Right lobe of liver (tissue), 6 donors: ENCODE results near the gene CDC42BPA. TPM values are rescaled to one million over a fixed set of nuclear protein-coding genes. Genes with fewer than 3 reads are reported as not detected.

Experiments used
- ATAC-seq, 4 donors: fragments of 200-7000 bp; cut with Tn5 transposase; one replicate each; pipeline ENCODE4 v1.9.1; 2020; ENCODE audit warnings: mild to moderate bottlenecking in 4 of 4, moderate library complexity in 4 of 4
- DNase-seq, 3 donors: peaks; one replicate each; pipeline ENCODE4 v3.0.0-alpha.2; 2020
- H3K27ac ChIP-seq, 3 donors: fragments of 200-600 bp; one replicate each; pipeline ENCODE4 v1.8.0; 2022
- H3K27me3 ChIP-seq, 2 donors: fragments of 200-600 bp; one replicate each; pipeline ENCODE4 v1.8.0; 2022
- H3K36me3 ChIP-seq, 4 donors: fragments of 200-600 bp; sonication (generic) in 1 of 4; one replicate each; pipeline versions ENCODE4 v1.5.1 to v1.8.0; 2017 to 2022; ENCODE audit warnings: control low read depth in 1 of 4
- H3K4me1 ChIP-seq, 4 donors: fragments of 200-600 bp; sonication (generic) in 1 of 4; one replicate each; pipeline versions ENCODE4 v1.5.1 to v1.8.0; 2017 to 2022; ENCODE audit warnings: control low read depth in 1 of 4
- H3K4me3 ChIP-seq, 3 donors: fragments of 200-600 bp; one replicate each; pipeline ENCODE4 v1.8.0; 2022
- H3K9me3 ChIP-seq, 4 donors: fragments of 200-600 bp; sonication (generic) in 1 of 4; one replicate each; pipeline versions ENCODE4 v1.5.1 to v1.8.0; 2017 to 2022; ENCODE audit warnings: control low read depth in 1 of 4
- POLR2A ChIP-seq: fragments of 450-650 bp; IDR thresholded peaks from one replicate; pipeline ENCODE4 v1.6.1; 2017; ENCODE audit warnings: antibody characterized with exemption, mild to moderate bottlenecking
- WGBS: methylation state at CpG from one replicate; pipeline ENCODE4 v1.1.6; 2018; ENCODE audit warnings: low coverage, low lambda C conversion rate; ENCODE audit not compliant: insufficient coverage; ENCODE audit errors: missing lambda C conversion rate; 5-methylcytosine and 5-hydroxymethylcytosine counted together
- intact Hi-C, 2 donors: fragments of 100-400 bp; cut with DNase I; formaldehyde crosslinking; loops; one replicate each; pipeline versions ENCODE4 v1.11.2 to v1.14.1; 2022
- total RNA-seq, 6 experiments: library from RNA; depleted of rRNA in 2 of 6; stranded (reverse); fragments of >200 nt in 2 of 6; fragmentation: NEBNext Ultra II Directional in 3 of 6; extraction: Animal tissue kit (Norgen Biotek cat#: 25700) in 3 of 6; gene quantifications; one replicate each; pipeline versions ENCODE4 v1.1.0 to v1.2.4, GENCODE V29; 2016 to 2023
- TF ChIP-seq, protein P1 (sequence below), 4 donors: fragments of 200-600 bp in 3 of 4; fragments of 450-650 bp in 1 of 4; IDR thresholded peaks; one replicate each; pipeline versions ENCODE4 v1.5.1 to v1.8.0; 2016 to 2022; ENCODE audit warnings: antibody characterized with exemption in 4 of 4, mild to moderate bottlenecking in 2 of 4
- donor health status: DM: no; HTN: yes; CAD: no.
- donor health status: DM: no; HTN: no; CAD: no.
- donor health status: DM: no; HTN: no; CAD: no.
- donor health status: DM: no; HTN: yes; CAD: no.
- donor health status: DM: no; HTN: yes; CAD: no.

Gene CDC42BPA
- total RNA-seq, 6 experiments from 2014 or later, result 11.4 to 35.0 (median 22.2) TPM

DNA sequence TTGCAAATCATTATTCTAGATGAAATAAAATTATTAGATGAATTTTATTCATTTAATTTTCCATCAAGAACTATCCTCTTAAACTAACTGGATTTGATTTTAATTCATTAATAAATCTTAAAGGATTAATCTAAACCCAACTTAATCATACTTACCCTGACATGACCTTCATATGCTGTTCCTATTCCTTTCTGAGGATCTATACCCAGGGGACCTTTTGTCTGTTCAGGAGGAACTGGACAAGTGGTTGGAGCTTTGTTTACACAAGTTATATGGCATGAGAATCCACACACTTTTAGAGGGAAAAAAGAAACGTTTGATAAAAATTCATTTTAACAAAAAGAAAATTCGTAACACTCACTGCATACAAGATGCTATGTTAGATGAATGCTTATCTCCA, 283.0 kb downstream of the CDC42BPA start:
- intact Hi-C loops, result no loop called here
- H3K4me1 ChIP-seq, result no peaks in the 10 kb centered on the region
- H3K27ac ChIP-seq, result no peak overlapping the region
- H3K4me3 ChIP-seq, result no peak overlapping the region
- no peaks in the 10 kb centered on the region for H3K9me3 ChIP-seq
- TF ChIP-seq, protein P1, sequence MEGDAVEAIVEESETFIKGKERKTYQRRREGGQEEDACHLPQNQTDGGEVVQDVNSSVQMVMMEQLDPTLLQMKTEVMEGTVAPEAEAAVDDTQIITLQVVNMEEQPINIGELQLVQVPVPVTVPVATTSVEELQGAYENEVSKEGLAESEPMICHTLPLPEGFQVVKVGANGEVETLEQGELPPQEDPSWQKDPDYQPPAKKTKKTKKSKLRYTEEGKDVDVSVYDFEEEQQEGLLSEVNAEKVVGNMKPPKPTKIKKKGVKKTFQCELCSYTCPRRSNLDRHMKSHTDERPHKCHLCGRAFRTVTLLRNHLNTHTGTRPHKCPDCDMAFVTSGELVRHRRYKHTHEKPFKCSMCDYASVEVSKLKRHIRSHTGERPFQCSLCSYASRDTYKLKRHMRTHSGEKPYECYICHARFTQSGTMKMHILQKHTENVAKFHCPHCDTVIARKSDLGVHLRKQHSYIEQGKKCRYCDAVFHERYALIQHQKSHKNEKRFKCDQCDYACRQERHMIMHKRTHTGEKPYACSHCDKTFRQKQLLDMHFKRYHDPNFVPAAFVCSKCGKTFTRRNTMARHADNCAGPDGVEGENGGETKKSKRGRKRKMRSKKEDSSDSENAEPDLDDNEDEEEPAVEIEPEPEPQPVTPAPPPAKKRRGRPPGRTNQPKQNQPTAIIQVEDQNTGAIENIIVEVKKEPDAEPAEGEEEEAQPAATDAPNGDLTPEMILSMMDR (IDR thresholded peaks at IDR 0.05), result no peak
- TF ChIP-seq POLR2A, result no peak
- ATAC-seq, result no peak
- DNase-seq, result no peak
- H3K27me3 ChIP-seq, result no peaks in the 10 kb centered on the region
- WGBS, result 57% methylated on average over 2 of the region's 2 CpGs
- H3K36me3 ChIP-seq, result peaks cover 0 to 6% (median 4%) of the 10 kb centered on the region in 4 donors

DNA sequence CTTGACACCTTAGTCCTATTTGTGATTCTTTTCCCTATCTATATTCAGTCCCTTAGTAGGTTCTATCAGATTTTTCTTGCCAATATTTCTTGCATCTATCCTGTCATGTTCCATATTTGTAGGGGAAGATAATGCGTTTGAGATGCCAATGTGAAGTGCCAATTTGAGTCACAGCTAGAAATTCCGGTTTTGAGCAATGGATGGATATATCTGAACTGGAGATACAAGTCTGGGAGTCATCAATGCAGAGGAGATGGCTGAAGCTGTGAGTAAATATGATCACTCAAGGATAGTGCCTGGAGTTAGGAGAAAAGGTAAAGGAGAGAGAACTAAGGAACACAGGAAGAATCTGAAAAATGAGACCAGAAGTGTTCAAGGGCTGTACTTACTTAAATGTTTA, 284.4 kb downstream of the CDC42BPA start:
- H3K27me3 ChIP-seq, result no peaks in the 10 kb centered on the region
- no peaks in the 10 kb centered on the region for H3K9me3 ChIP-seq
- ATAC-seq (no peak), DNase-seq (no peak)
- no peaks in the 10 kb centered on the region for H3K4me1 ChIP-seq
- 58% methylated on average over 2 of the region's 2 CpGs for WGBS
- no peak overlapping the region for H3K27ac ChIP-seq
- intact Hi-C loops, result no loop called here
- no peak for TF ChIP-seq POLR2A
- TF ChIP-seq, protein P1 (IDR thresholded peaks at IDR 0.05), result no peak
- peaks cover 0 to 14% (median 4%) of the 10 kb centered on the region in 4 donors for H3K36me3 ChIP-seq
- H3K4me3 ChIP-seq, result no peak overlapping the region

- Histone ChIP-seq H3K4me3 (no peak overlapping the region), H3K36me3 (peaks cover 0 to 20% (median 7%) of the 10 kb centered on the region in 4 donors), H3K27me3 (no peaks in the 10 kb centered on the region), H3K4me1 (no peaks in the 10 kb centered on the region), H3K27ac (no peak overlapping the region), H3K9me3 (no peaks in the 10 kb centered on the region)
- no peak for DNase-seq
- intact Hi-C loops, result no loop called here
- TF ChIP-seq, protein P1 (IDR thresholded peaks at IDR 0.05), result no peak
- no peak for TF ChIP-seq POLR2A
- no peak for ATAC-seq
- 78% methylated on average over 3 of the region's 3 CpGs for WGBS
These were observed 285.9 kb downstream of the CDC42BPA start for GRCh38 chr1:227032396-227032795.

DNA sequence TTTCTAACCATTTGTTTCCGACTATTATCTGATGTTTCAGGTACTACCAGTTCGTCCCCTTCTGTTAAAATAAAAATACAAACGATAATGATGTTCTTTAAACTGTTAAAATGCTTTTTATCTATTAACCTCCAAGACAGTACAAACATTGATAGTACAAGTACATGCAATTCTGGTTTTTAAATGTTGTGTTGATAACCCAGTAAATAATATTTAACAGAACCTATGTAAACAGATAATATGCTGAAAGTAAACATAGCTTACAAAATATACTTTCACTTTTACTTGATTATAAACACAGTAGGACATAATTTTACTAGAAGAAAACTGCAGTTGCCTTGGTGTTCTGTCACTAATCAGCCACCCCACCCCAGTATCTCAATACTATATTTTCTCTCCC, 301.3 kb downstream of the CDC42BPA start:
- Histone ChIP-seq H3K4me3 (peak overlapping the region in 2 of 3 donors; percentile 8 to 17), H3K27ac (no peak overlapping the region), H3K4me1 (peaks cover 0 to 13% (median 0%) of the 10 kb centered on the region in 4 donors), H3K9me3 (no peaks in the 10 kb centered on the region), H3K36me3 (no peaks in the 10 kb centered on the region), H3K27me3 (no peaks in the 10 kb centered on the region)
- intact Hi-C loops, result no loop called here
- peak; percentile 47 to 56 (median 52) for ATAC-seq
- WGBS, result 49% methylated on average over 3 of the region's 3 CpGs
- no peak for DNase-seq
- TF ChIP-seq, protein P1 (IDR thresholded peaks at IDR 0.05), result no peak
- no peak for TF ChIP-seq POLR2A

DNA sequence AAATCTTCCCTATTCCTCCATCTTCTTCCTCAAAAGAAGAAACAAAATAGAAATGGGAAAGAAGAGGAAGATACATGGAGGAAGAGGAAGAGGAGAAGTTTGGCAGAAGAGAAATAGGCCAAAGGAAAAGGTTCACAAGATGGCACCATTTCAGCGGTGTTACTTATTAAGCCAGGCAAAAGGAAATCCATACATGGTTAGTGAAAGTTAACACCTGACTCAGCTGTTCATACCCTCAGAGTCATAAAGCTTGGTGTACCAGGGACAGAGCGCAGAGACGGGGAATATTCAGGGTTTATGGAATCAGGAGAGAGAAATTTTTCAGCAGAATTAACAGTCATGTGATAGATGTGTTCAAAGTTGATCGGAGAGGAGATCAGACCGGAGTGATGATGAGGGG, 307.6 kb downstream of the CDC42BPA start:
- no peak overlapping the region for H3K4me3 ChIP-seq
- no peaks in the 10 kb centered on the region for H3K9me3 ChIP-seq
- TF ChIP-seq, protein P1 (IDR thresholded peaks at IDR 0.05), result no peak
- TF ChIP-seq POLR2A, result no peak
- no peak overlapping the region for H3K27ac ChIP-seq
- WGBS, result 86% methylated on average over 5 of the region's 5 CpGs
- peaks cover 0 to 7% (median 0%) of the 10 kb centered on the region in 4 donors for H3K4me1 ChIP-seq
- H3K27me3 ChIP-seq, result no peaks in the 10 kb centered on the region
- ATAC-seq (peak in 3 of 4 donors; percentile 42 to 61 (median 46)), DNase-seq (no peak)
- no peaks in the 10 kb centered on the region for H3K36me3 ChIP-seq
- intact Hi-C loops, result no loop called here
